HG03460 (cell line): ENCODE measurements around the gene C9orf72.

ENCODE experiments used
- ATAC-seq: cut with Tn5 transposase; IDR thresholded peaks from one replicate; pipeline ENCODE4 v1.9.1; 2021; ENCODE audit not compliant: unreplicated experiment

The C9orf72 gene

DNA sequence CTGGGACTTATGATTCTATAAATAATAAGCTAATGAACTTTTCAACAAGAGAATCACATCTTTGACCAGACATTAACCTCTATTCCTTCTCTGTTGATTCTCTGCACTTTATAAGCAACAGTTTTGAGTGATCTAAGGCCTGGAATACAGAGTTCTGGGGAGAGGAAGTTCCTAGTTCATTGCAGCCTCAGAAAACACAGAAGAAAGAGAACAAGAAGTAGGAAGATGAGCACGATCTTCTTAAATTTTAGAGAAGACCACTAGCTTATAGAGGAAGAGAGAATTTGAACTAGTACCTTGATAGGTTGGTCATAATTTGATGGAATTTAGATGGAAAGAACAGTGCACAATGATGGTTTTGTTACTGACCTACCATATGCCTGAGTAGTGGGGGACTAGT, 8.5 kb upstream of the C9orf72 start:
- no peak for ATAC-seq

DNA sequence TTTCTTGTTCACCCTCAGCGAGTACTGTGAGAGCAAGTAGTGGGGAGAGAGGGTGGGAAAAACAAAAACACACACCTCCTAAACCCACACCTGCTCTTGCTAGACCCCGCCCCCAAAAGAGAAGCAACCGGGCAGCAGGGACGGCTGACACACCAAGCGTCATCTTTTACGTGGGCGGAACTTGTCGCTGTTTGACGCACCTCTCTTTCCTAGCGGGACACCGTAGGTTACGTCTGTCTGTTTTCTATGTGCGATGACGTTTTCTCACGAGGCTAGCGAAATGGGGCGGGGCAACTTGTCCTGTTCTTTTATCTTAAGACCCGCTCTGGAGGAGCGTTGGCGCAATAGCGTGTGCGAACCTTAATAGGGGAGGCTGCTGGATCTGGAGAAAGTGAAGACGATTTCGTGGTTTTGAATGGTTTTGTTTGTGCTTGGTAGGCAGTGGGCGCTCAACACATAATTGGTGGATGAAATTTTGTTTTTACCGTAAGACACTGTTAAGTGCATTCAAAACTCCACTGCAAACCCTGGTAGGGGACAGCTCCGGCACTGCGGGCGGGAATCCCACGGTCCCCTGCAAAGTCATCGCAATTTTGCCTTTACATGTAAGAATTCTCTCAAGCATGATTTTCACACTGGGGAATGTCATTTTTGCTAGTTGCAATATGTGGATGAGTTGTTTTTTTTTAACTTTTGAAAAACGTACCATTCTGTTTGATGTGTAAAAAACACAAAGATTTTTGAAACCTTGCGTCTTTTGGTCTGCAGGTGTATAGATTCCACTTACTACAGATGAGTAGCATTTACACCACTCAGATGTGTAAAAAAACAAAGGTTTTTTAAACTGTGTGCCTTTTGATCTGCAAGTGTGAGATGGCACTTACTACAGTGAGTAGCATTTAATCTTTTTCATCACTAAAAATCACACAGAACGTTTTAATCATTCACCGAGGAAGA, 631 bp upstream of the C9orf72 start:
- ATAC-seq = peak; percentile 84

DNA sequence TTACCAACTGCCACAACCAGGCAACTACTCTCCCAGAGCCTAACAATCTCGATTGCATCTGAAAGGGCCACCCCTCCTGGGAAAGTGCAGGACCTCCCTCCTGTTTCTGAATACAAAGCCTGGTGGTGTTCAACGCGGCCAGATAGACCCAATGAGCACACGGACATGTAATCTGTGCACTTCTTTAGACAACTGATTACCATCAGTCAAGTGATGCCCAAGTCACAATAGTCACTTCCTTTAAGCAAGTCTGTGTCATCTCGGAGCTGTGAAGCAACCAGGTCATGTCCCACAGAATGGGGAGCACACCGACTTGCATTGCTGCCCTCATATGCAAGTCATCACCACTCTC, 739 bp downstream of the C9orf72 start:
- ATAC-seq = peak; percentile 30

DNA sequence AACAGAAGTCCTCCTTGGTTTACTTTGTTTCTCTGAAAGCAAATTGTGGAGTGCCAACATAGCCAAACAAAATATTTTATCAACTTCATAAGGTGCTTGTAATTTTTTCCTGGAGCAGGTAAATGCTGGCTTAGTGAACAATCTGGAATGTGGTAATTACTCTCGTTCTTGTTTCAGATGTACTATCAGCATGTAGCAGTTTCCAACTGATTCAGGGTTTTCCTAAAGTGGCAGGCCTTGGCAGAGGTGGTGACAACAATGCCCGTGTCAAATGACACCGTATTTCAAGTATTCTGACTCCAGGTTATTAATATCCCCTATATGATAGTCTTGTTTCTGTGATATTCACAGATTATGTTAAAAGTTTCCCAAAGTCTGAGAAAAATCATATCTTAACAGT, 1.2 kb downstream of the C9orf72 start:
- no peak for ATAC-seq

DNA sequence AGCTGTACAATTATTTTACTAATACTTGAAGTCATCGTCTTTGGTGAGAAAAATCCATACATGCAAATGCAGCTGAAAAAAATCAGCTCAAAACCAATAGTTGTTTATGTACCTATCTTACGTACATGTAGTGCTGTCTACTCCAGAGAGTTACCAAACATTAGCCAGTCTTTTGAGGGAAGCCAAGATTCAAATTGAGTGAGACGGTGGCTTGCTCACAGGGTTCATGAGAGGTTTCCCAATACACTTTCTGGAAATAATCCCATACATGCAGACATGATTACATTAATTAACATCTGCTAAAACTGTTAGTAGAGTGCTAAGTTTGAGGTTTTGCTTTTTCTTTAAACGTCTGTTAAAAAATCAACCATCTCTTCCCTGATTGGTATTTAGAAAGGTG, 2.3 kb downstream of the C9orf72 start:
- no peak for ATAC-seq

DNA sequence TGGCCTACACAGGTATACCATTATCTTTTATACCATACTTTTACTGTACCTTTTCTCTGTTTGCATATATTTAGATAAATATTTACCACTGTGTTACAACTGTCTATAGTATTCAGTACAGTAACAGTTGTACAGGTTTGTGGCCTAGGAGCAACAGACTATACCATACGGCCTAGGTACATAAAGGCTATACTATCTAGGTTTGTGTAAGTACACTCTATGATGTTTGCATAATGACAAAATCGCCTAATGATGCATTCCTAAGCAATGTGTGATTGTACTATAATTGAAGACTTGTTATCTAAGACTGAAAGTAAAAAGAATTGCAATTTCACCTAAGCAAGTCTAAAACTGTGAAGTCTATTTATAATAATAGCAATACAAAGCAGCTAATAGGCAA, 3.9 kb downstream of the C9orf72 start:
- no peak for ATAC-seq

DNA sequence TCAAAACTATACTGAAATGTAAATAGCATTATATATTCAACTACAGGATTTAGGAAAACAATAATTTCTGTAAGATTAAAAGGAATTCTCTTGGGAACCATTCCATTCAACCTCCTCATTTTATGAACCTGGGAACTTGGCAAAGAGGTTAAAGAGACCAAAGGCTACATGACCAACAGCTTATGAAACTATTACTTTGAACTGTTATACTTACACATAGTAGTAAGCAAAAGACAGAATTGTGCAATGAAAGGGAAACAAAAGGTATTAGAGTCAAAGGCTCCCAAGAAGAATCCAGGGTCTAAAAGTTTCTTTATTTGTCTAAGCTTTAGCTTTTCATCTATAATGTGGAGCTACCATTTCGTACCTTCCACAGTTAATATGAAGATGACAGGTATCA, 7.2 kb downstream of the C9orf72 start:
- ATAC-seq = no peak

DNA sequence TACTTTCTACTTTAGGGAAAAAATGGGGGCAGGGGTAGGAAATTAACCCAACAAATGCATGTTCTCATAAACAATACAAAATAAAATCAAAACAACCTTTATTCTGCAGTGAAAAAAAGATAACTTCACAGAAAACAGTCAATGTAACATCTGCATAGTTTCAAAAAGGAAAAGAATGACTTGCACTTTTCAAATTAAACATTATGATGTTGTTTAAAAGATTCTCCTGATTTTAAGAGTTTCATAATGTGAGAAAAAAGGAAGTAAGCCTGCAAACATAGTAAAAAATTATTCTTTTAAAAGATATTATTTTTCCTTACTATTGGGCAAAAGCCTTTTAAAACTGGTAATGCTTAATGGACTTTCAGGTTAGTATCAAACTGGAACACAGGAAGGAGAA, 7.6 kb downstream of the C9orf72 start:
- ATAC-seq = no peak

DNA sequence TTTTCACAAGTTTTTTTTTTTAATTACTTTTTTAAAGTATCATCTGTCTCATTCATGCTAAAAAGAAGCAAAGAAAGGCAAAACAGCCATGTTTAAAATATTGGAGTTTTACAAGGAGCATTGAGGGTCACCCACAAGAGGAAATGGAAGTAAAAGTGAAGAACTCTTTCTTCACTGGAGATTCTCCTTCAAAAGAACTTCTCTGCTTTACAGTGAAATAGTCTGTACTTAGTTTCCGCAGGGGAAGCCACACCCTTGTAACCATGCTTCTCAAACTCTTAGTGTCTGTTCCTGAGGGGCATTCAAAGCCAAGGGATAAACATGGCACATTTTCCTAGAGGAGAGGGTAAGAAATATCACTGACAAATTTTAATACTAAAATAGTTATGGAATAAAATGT, 8.6 kb downstream of the C9orf72 start:
- no peak for ATAC-seq

DNA sequence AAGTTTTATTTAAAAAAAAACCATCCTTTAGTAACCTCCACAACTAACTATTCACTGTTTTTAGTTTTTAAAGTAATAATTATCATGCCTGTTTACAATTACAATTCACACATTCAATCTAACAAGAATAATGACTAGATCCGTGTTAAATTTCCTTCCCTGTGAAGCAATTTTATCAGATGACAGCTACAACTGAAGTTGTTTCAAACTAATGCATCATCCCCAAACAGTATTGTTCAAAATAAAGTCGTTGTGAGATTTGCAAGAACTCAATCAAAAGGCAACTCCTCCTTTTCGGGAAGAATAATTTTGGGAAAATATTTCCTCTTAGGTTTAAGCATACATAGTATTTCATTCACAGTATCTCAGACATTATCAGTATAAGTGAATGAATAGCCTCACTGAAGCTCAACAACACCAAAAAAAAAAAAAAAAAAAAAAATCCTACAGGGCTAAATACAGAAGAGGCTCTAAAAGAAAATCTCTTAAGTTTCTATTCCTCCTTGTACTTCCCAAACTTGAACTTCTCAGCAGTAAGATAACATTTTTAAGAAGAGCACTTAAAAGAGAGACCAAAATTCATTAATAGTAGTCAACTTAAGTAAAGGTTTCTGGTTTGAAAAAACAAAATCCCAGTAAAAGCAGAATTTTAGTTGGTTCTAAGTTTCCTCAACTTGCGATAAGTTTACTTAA, 9.4 kb downstream of the C9orf72 start:
- no peak for ATAC-seq

DNA sequence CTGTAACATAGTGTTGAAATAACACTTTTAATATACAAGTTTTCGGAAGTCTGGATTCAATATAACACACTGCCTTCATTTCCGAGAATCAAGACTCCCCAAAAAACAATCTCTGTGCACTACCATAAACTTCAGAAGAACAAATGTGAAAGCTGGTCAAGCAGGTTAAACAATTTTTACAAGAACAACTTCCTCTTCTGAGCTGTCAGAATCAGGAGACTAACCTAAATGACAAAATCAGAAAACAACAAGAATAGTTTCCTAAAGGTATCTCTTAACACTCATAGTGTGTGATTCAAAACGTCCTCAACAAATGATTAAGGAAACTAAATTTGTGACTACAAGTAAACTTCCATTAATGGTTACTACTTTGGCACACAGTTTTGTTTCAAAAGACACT, 11.6 kb downstream of the C9orf72 start:
- no peak for ATAC-seq

DNA sequence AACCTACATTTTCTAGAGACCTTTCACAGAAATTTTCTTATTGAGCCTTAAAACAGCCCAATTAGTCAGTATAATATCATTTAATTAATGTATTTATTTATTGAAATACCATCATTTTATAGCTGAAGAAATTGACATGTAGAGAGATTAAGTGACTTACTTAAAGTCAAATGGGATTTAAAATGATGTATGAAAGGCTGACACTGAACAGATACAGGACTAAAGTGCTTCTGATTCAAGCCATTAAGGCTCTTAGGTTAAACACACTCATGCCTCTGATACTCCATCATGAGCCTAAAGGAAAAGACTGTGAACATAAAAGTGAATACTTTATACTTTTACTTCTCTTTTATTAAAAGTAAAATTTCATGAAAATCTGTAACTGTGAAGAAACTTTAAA, 12.8 kb downstream of the C9orf72 start:
- ATAC-seq = no peak

DNA sequence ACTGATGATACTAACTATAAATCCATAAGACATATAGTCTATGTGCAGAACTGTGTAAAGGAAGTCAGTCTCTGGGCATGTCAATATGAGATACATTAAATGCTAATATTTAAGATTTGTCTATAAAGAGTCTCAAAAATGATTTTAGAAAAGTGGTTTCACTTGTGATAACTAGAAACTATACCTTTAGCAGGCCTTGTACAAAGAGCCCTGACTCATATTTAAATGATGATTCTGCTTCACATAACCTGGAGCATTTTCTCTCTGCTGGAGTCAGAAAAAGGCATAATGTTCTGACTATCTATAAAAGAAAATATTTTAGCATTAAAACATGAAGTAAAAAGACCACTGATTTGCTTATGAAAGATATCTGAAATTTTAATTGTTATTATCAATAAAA, 15.0 kb downstream of the C9orf72 start:
- ATAC-seq = no peak

DNA sequence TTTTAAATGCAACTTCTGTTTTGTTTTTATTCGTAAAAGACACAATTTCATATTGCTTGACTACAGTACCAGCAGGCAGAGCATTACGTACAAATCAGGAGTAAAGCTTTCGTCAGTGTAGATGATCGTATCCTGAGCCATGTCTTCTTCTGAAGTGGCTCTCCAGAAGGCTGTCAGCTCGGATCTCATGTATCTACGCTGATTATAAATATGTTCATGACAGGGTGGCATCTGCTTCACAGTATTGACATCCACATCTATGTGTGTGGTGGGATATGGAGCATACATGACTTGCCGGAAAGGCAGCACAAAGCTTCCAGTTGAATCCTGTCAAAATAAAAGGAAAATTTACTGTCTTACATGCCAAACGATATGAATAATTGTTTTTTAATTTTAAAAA, 16.8 kb downstream of the C9orf72 start:
- ATAC-seq = no peak

DNA sequence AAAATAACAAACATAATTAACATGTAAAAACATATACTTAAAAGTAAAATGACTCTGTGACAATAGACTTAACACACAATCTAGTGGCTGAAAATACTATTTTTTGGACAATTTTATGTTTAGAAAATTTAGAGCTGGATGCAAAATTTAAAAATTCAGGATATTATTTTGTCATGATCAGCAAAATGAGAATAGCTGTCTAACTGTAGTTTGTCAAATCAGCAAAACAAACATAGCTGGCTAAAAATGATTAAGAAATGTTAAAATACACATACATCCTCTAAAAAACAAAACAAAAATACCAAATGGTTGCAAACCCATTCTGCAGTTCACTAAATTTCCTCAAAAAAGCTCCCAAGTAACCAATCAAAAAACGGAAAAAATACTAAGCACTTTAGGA, 18.6 kb downstream of the C9orf72 start:
- no peak for ATAC-seq

DNA sequence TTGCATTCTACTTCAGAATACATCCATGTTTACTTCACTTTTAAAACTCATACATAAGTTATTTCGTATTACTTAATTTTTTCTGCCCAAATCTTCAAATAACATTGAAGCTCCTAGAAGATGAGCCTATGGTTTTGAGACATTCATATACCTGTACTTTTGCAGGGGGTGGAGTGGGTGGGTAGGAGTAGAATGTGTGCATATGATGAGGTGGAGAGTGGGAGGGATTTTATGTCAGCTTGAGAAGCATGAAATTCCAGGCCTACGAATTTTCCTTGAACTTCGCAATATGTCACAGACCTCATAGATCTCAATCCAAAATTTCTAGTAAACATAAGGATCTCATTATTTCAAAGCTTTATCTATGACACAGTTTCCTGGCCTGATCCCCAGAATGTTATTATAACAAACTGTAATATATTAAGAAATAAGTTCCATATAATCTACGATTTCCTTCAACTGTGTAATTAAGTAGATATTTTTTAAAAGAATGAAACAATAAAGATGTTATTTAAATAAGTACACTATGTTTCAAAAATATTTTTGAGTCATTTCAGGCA, 24.0 kb downstream of the C9orf72 start:
- no peak for ATAC-seq

DNA sequence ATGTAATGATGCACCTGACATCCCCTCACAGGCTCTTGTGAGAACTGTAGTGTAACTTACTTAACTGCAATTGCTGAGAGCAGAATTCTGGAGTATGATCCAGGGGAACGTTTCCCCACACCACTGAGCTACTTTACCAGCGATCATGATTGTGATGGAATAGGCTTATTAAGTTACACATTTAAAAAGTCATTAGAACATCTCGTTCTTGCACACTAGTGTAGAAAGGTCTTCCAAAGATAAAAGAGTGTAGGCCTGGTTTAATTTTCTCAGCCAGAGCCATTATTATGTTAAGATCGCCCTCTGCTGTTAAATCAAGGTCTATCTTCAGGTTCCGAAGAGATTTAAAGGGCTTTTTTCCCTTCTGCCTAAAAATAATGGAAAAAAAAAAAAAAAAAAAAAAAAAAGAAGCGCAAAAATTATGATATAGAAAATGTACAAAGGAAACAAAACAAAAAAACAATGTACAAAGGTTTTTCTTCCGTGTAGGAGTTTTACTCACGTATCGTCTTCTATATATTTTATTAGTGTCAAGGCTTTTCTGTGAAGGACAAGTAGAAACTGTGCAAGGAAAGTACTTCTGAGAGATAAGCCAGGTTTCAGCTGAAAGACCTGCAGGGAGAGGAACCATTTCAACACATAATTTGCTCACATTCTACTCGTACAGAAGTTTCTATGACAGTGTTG, 25.1 kb downstream of the C9orf72 start:
- ATAC-seq = no peak

DNA sequence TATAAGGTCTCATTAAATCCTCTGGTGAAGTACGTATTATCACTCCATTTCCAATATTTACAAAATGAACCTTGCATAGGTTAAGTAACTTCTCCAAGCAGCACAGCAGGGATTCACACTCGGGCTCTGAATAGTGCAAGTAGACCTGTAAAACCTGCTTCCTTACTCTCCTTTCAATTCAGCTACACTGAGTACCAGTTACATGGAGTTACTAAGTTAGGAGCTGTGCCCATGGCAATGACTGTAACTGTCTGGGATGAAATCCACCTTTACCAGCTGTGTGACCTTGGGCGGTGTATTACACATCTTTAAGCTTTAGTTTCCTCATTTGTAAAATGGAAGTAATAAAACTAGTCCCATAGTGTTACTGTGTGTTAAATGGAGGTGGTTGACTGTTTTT, 27.8 kb downstream of the C9orf72 start:
- no peak for ATAC-seq

DNA sequence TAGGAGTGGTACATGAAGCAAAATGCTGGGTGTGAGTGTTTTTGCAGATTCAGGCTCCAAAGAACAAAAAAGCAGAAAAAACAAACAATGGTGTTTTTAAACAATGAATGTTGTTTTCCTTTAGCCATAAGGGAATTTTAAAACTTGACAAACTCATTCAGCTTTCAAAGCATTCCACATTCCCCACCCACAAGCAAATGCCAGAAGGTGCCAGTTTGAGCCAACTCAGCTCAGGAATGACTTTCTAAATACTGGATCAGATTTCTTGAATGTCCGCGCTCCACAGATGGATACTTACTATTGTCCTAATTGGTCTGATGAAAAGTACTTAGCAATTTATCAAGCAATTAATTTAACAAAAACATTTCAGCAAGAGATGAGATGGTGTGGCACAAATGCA, 30.8 kb downstream of the C9orf72 start:
- ATAC-seq = no peak

DNA sequence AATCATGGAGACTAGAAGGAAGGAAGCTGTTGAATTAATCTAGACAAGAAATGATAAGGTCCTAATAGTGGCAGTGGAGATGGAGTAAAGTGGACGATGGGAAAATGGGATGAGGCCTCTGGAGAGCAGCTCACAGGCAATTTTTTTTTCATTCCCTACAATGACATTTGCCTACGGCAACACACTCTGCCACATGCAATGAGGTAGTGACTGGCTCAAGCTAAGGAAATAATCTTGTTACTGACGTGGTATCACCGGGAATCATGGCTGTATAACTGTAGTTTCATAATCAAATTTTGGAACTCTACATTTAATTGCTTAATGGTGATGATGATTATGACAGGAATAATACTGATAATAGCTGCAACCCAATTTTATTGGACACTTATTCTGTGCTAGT, 31.5 kb downstream of the C9orf72 start:
- ATAC-seq = no peak

DNA sequence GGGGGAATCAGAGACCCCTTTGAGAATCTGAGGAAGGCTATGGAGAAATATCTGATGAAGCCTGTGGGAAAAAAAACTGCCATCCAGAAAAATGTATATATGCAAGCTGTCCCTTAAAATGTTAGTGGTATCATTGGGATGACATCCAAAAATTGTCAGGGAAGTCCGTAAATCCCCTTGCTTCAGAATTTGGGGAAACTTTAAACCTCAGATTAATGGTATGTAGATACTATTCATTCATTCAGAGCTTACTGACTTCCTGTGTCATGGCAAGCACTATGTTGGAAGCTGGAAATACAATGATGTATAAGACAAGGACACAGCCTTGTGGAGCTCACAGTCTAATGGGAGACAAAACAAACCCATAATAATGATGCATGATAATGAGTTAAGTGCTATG, 32.8 kb downstream of the C9orf72 start:
- ATAC-seq = no peak
